H9 (cell line): ENCODE results near the gene AARSD1. TPM values are rescaled to one million over a fixed set of nuclear protein-coding genes. Genes with fewer than 3 reads are reported as not detected.

Source experiments
- DNase-seq: peaks from one replicate; pipeline ENCODE4 v3.0.0-alpha.2; 2017
- H2AFZ ChIP-seq: one replicate; pipeline ENCODE4 v1.6.1; 2013; ENCODE audit warnings: mild to moderate bottlenecking, low read length, control low read depth, moderate library complexity
- H2AK5ac ChIP-seq: 2 replicates; pipeline ENCODE4 v1.6.1; 2013; ENCODE audit warnings: low read length, control low read depth, mixed read lengths; ENCODE audit not compliant: insufficient read length
- H2BK120ac ChIP-seq: one replicate; pipeline ENCODE4 v1.6.1; 2013; ENCODE audit warnings: low read depth, mild to moderate bottlenecking, low read length, control low read depth, inconsistent platforms; ENCODE audit not compliant: poor library complexity, severe bottlenecking
- H2BK12ac ChIP-seq: 2 replicates; pipeline ENCODE4 v1.6.1; 2013; ENCODE audit warnings: low read length, control low read depth, mixed read lengths, low read depth; ENCODE audit not compliant: insufficient read length
- H2BK15ac ChIP-seq: 2 replicates; pipeline ENCODE4 v1.6.1; 2013; ENCODE audit warnings: low read depth, low read length, control low read depth
- H2BK20ac ChIP-seq: one replicate; pipeline ENCODE4 v1.6.1; 2013; ENCODE audit warnings: low read depth, mild to moderate bottlenecking, low read length, control low read depth, inconsistent platforms; ENCODE audit not compliant: poor library complexity, severe bottlenecking
- H2BK5ac ChIP-seq: 2 replicates; pipeline ENCODE4 v1.6.1; 2013; ENCODE audit warnings: low read length, control low read depth, mixed read lengths; ENCODE audit not compliant: insufficient read length
- H3K14ac ChIP-seq: 2 replicates; pipeline ENCODE4 v1.6.1; 2013; ENCODE audit warnings: low read length, control low read depth; ENCODE audit not compliant: insufficient read depth
- H3K18ac ChIP-seq: 2 replicates; pipeline ENCODE4 v1.6.1; 2013; ENCODE audit warnings: low read depth, mild to moderate bottlenecking, mixed read lengths, low read length, control low read depth; ENCODE audit not compliant: insufficient read length
- H3K23ac ChIP-seq: 2 replicates; pipeline ENCODE4 v1.6.1; 2013; ENCODE audit warnings: low read length, control low read depth, mixed read lengths, low read depth; ENCODE audit not compliant: insufficient read length
- H3K23me2 ChIP-seq: 2 replicates; pipeline ENCODE4 v1.6.1; 2013; ENCODE audit warnings: low read depth, mild to moderate bottlenecking, mixed read lengths, low read length, control low read depth; ENCODE audit not compliant: insufficient read length, poor library complexity, severe bottlenecking
- H3K27ac ChIP-seq: 2 replicates; pipeline ENCODE4 v1.5.1; 2013; ENCODE audit warnings: low read length, control low read depth, mixed read lengths, low read depth; ENCODE audit not compliant: insufficient read length
- H3K27me3 ChIP-seq: 2 replicates; pipeline ENCODE4 v1.6.1; 2013; ENCODE audit warnings: low read length, control low read depth, inconsistent platforms; ENCODE audit not compliant: insufficient read depth
- H3K4ac ChIP-seq: 2 replicates; pipeline ENCODE4 v1.6.1; 2013; ENCODE audit warnings: low read depth, mild to moderate bottlenecking, control low read depth, inconsistent platforms, low read length, moderate library complexity
- H3K4me1 ChIP-seq: 2 replicates; pipeline ENCODE4 v1.6.1; 2013; ENCODE audit warnings: low read length, control low read depth, inconsistent platforms; ENCODE audit not compliant: insufficient read depth
- H3K4me2 ChIP-seq: 2 replicates; pipeline ENCODE4 v1.6.1; 2013; ENCODE audit warnings: low read length, control low read depth, mixed read lengths; ENCODE audit not compliant: insufficient read length, insufficient read depth
- H3K56ac ChIP-seq: 2 replicates; pipeline ENCODE4 v1.6.1; 2013; ENCODE audit warnings: low read depth, mild to moderate bottlenecking, mixed read lengths, low read length, control low read depth; ENCODE audit not compliant: insufficient read length
- H3K79me1 ChIP-seq: 2 replicates; pipeline ENCODE4 v1.6.1; 2013; ENCODE audit warnings: low read depth, mild to moderate bottlenecking, moderate library complexity, low read length, control low read depth, inconsistent platforms; ENCODE audit not compliant: insufficient read depth, poor library complexity, severe bottlenecking
- H3K79me2 ChIP-seq: 2 replicates; pipeline ENCODE4 v1.6.1; 2013; ENCODE audit warnings: low read length, control low read depth, inconsistent platforms; ENCODE audit not compliant: insufficient read depth
- H3K9ac ChIP-seq: 2 replicates; pipeline ENCODE4 v1.6.1; 2013; ENCODE audit warnings: low read length, control low read depth, mixed read lengths; ENCODE audit not compliant: insufficient read length; ENCODE audit errors: extremely low read depth
- H3K9me3 ChIP-seq: one replicate; pipeline ENCODE4 v1.6.1; 2013; ENCODE audit warnings: low read depth, low read length, inconsistent platforms; ENCODE audit not compliant: control insufficient read depth
- H3T11ph ChIP-seq: one replicate; pipeline ENCODE4 v1.6.1; 2013; ENCODE audit warnings: mild to moderate bottlenecking, low read length, control low read depth, inconsistent platforms
- H4K20me1 ChIP-seq: one replicate; pipeline ENCODE4 v1.6.1; 2013; ENCODE audit not compliant: control insufficient read depth, insufficient read length, insufficient read depth
- H4K5ac ChIP-seq: 2 replicates; pipeline ENCODE4 v1.6.1; 2013; ENCODE audit warnings: low read depth, mild to moderate bottlenecking, mixed read lengths, low read length, control low read depth; ENCODE audit not compliant: insufficient read length
- H4K8ac ChIP-seq: replicated peaks from 2 replicates; pipeline ENCODE4 v1.6.1; 2013; ENCODE audit warnings: low read length, control low read depth, mixed read lengths, low read depth; ENCODE audit not compliant: insufficient read length
- H4K91ac ChIP-seq: 2 replicates; pipeline ENCODE4 v1.6.1; 2013; ENCODE audit warnings: low read depth, mild to moderate bottlenecking, moderate library complexity, mixed read lengths, low read length, control low read depth; ENCODE audit not compliant: insufficient read length
- H3K27ac Mint-ChIP-seq, 3 experiments: 2 replicates in 2 of 3; 3 replicates in 1 of 3; pipeline ENCODE4 v1.8.0; 2020 to 2021; ENCODE audit warnings: mixed read lengths in 3 of 3, mild to moderate bottlenecking in 1 of 3, moderate library complexity in 1 of 3
- H3K27me3 Mint-ChIP-seq: 2 replicates; pipeline ENCODE4 v1.8.0; 2021; ENCODE audit warnings: low read depth, mild to moderate bottlenecking, moderate library complexity, mixed read lengths
- H3K36me3 Mint-ChIP-seq, 3 experiments: 2 replicates in 2 of 3; 3 replicates in 1 of 3; pipeline ENCODE4 v1.8.0; 2020 to 2021; ENCODE audit warnings: low read depth in 3 of 3, mixed read lengths in 3 of 3; ENCODE audit not compliant: insufficient read depth in 1 of 3
- H3K4me1 Mint-ChIP-seq, 2 experiments: 2 replicates each; pipeline ENCODE4 v1.8.0; 2020; ENCODE audit warnings: mixed read lengths in 2 of 2
- H3K4me3 Mint-ChIP-seq, 2 experiments: 2 replicates in 1 of 2; 3 replicates in 1 of 2; pipeline ENCODE4 v1.8.0; 2020 to 2021; ENCODE audit warnings: mild to moderate bottlenecking in 2 of 2, mixed read lengths in 2 of 2, moderate library complexity in 1 of 2
- H3K9me3 Mint-ChIP-seq, 2 experiments: 2 replicates in 1 of 2; 3 replicates in 1 of 2; pipeline ENCODE4 v1.8.0; 2020; ENCODE audit warnings: mild to moderate bottlenecking in 2 of 2, mixed read lengths in 2 of 2, moderate library complexity in 1 of 2
- CTCF ChIP-seq: fragments of 200-600 bp; sonication (generic); conservative IDR thresholded peaks from 3 replicates; pipeline ENCODE4 v1.8.0; 2021; ENCODE audit warnings: antibody characterized with exemption, mild to moderate bottlenecking
- WGBS: extraction: QIAGEN DNeasy Blood & Tissue Kit; methylation state at CpG from one replicate; pipeline ENCODE4 v1.1.7; 2013; ENCODE audit warnings: missing lambda C conversion rate, low lambda C conversion rate, mixed read lengths; ENCODE audit not compliant: insufficient read length; ENCODE audit errors: extremely low coverage; 5-methylcytosine and 5-hydroxymethylcytosine counted together
- total RNA-seq: library from RNA; stranded (reverse); gene quantifications from 2 replicates; pipeline ENCODE4 v1.2.1, GENCODE V29; 2021

Gene AARSD1
- total RNA-seq, 1 experiment from 2014 or later: 68.7 TPM

GRCh38 chr17:42908872-42909700 is 55.2 kb downstream of the AARSD1 start:
- H3K79me1 ChIP-seq: no peaks in the 10 kb centered on the region
- no peak overlapping the region for H4K5ac ChIP-seq
- no peak overlapping the region for H2BK120ac ChIP-seq
- H3K9me3 ChIP-seq: no peaks in the 10 kb centered on the region
- no peaks in the 10 kb centered on the region for H3K27me3 ChIP-seq
- H3K23me2 ChIP-seq: no peaks in the 10 kb centered on the region
- no peak overlapping the region for H3T11ph ChIP-seq
- H3K4me1 Mint-ChIP-seq: peaks cover 0 to 6% of the 10 kb centered on the region in 2 experiments; a peak in 1 of 4 replicates
- H3K14ac ChIP-seq: no peak overlapping the region
- WGBS: no CpG with 5 or more reads among the region's 7 CpGs
- peaks cover 3% of the 10 kb centered on the region; the same call in 1 of the 2 replicates for H3K4me1 ChIP-seq
- H3K36me3 Mint-ChIP-seq: no peaks in the 10 kb centered on the region; a peak in 1 of 7 replicates
- no peak overlapping the region for H3K4me3 Mint-ChIP-seq
- H4K8ac ChIP-seq: no peak overlapping the region
- no peak overlapping the region for H2AFZ ChIP-seq
- no peak overlapping the region for H3K4ac ChIP-seq
- H2BK5ac ChIP-seq: no peak overlapping the region
- no peaks in the 10 kb centered on the region for H4K20me1 ChIP-seq
- no peak overlapping the region for H3K18ac ChIP-seq
- DNase-seq: no peak
- no peak overlapping the region for H2AK5ac ChIP-seq
- no peak overlapping the region for H3K9ac ChIP-seq
- H3K27ac Mint-ChIP-seq: no peak overlapping the region; a peak in 1 of 7 replicates
- no peak overlapping the region for H2BK15ac ChIP-seq
- no peak overlapping the region for H3K56ac ChIP-seq
- peaks cover 3% of the 10 kb centered on the region for H3K27me3 Mint-ChIP-seq
- no peaks in the 10 kb centered on the region for H3K9me3 Mint-ChIP-seq
- H3K27ac ChIP-seq: no peak overlapping the region
- no peaks in the 10 kb centered on the region for H3K79me2 ChIP-seq
- TF ChIP-seq CTCF: no peak
- no peak overlapping the region for H2BK12ac ChIP-seq
- no peak overlapping the region for H2BK20ac ChIP-seq
- H3K4me2 ChIP-seq: no peak overlapping the region
- H3K23ac ChIP-seq: no peak overlapping the region
- no peak overlapping the region for H4K91ac ChIP-seq
